HPDE6-E6E7 (cell line): ENCODE data around the gene CD209.

Experiments
- DNase-seq: peaks from one replicate; pipeline ENCODE4 v3.0.0; 2011; ENCODE audit warnings: missing footprints; ENCODE audit errors: extremely low spot score

CD209 gene

GRCh38 chr19:7738023-7738422 is 9.3 kb downstream of the CD209 start:
- no peak for DNase-seq

GRCh38 chr19:7737215-7737614 is 10.1 kb downstream of the CD209 start:
- DNase-seq = no peak

- no peak for DNase-seq
Measured at GRCh38 chr19:7736148-7736547, 11.2 kb downstream of the CD209 start.

- no peak for DNase-seq
Measured at GRCh38 chr19:7734220-7735203, 12.8 kb downstream of the CD209 start.

GRCh38 chr19:7733376-7733775 is 14.0 kb downstream of the CD209 start:
- no peak for DNase-seq

GRCh38 chr19:7732045-7732444 is 15.3 kb downstream of the CD209 start, which contains the start of gene CLEC4G:
CLEC4G (minus strand) TSS chr19:7732110; CDS start chr19:7732102, 8 bp downstream.
- DNase-seq = no peak

- DNase-seq = no peak
Measured at GRCh38 chr19:7731615-7732014, 15.7 kb downstream of the CD209 start.

- no peak for DNase-seq
Measured at GRCh38 chr19:7731218-7731595, 16.1 kb downstream of the CD209 start.

GRCh38 chr19:7730286-7731217 is 16.8 kb downstream of the CD209 start:
- no peak for DNase-seq

- DNase-seq = no peak
Measured at GRCh38 chr19:7729831-7730285, 17.5 kb downstream of the CD209 start.

- DNase-seq = no peak
Measured at GRCh38 chr19:7729211-7729610, 18.1 kb downstream of the CD209 start.

- DNase-seq = no peak
Measured at GRCh38 chr19:7725791-7726190, 21.5 kb downstream of the CD209 start.

- no peak for DNase-seq
Measured at GRCh38 chr19:7722231-7722651, 25.1 kb downstream of the CD209 start.

GRCh38 chr19:7720351-7720750 is 27.0 kb downstream of the CD209 start:
- no peak for DNase-seq

- no peak for DNase-seq
Measured at GRCh38 chr19:7718668-7719067, 28.7 kb downstream of the CD209 start.

GRCh38 chr19:7716762-7717161 is 30.6 kb downstream of the CD209 start:
- no peak for DNase-seq

GRCh38 chr19:7715671-7716070 is 31.7 kb downstream of the CD209 start:
- DNase-seq = no peak

GRCh38 chr19:7710616-7711015 is 36.7 kb downstream of the CD209 start:
- no peak for DNase-seq

GRCh38 chr19:7709932-7710460 is 37.3 kb downstream of the CD209 start:
- no peak for DNase-seq

GRCh38 chr19:7706955-7707456 is 40.3 kb downstream of the CD209 start:
- DNase-seq = no peak

GRCh38 chr19:7706188-7706954 is 41.0 kb downstream of the CD209 start:
- DNase-seq = no peak
